ENCODE measurements around the gene AMIGO1.

Gene AMIGO1

GRCh38 chr1:109468061-109468460, 41.5 kb downstream of the AMIGO1 start:
- H3K79me2 ChIP-seq (ENCODE audit: control insufficient read depth, insufficient read depth, low read length, unreplicated experiment) = no peaks in the 10 kb centered on the region
- H3K4me3 ChIP-seq (ENCODE audit: low read depth, low read length) = no peak overlapping the region
- H3K27me3 ChIP-seq (ENCODE audit: insufficient read depth, low read length) = peaks cover 90% of the 10 kb centered on the region
- H2AFZ ChIP-seq (ENCODE audit: low read length, unreplicated experiment) = no peak overlapping the region
- H3K27ac ChIP-seq (ENCODE audit: low read depth, low read length) = no peak overlapping the region
- no peaks in the 10 kb centered on the region for H3K36me3 ChIP-seq (ENCODE audit: insufficient read depth, low read length)
- H3K4me1 ChIP-seq (ENCODE audit: control insufficient read depth, insufficient read depth, low read length, unreplicated experiment) = no peaks in the 10 kb centered on the region

- no peak overlapping the region for H2AFZ ChIP-seq (ENCODE audit: low read length, unreplicated experiment)
- H3K27me3 ChIP-seq (ENCODE audit: insufficient read depth, low read length) = peaks cover 96% of the 10 kb centered on the region
- H3K4me1 ChIP-seq (ENCODE audit: control insufficient read depth, insufficient read depth, low read length, unreplicated experiment) = no peaks in the 10 kb centered on the region
- H3K27ac ChIP-seq (ENCODE audit: low read depth, low read length) = no peak overlapping the region
- no peaks in the 10 kb centered on the region for H3K79me2 ChIP-seq (ENCODE audit: control insufficient read depth, insufficient read depth, low read length, unreplicated experiment)
- H3K4me3 ChIP-seq (ENCODE audit: low read depth, low read length) = no peak overlapping the region
- H3K36me3 ChIP-seq (ENCODE audit: insufficient read depth, low read length) = no peaks in the 10 kb centered on the region
Measured at GRCh38 chr1:109467301-109467777, 42.2 kb downstream of the AMIGO1 start.

GRCh38 chr1:109466452-109467300, 42.9 kb downstream of the AMIGO1 start, which contains the start of gene SYPL2:
Gene SYPL2 (plus strand): TSS chr1:109466546. CDS start chr1:109466844, 298 bp downstream.
- H3K4me3 ChIP-seq (ENCODE audit: low read depth, low read length) = peak within 1 kb of the TSS; percentile 74
- peaks cover 94% of the 10 kb centered on the region for H3K27me3 ChIP-seq (ENCODE audit: insufficient read depth, low read length)
- no peaks in the 10 kb centered on the region for H3K36me3 ChIP-seq (ENCODE audit: insufficient read depth, low read length)
- no peak within 1 kb of the TSS for H3K27ac ChIP-seq (ENCODE audit: low read depth, low read length)
- peak within 1 kb of the TSS; percentile 66 for H2AFZ ChIP-seq (ENCODE audit: low read length, unreplicated experiment)
- no peaks in the 10 kb centered on the region for H3K4me1 ChIP-seq (ENCODE audit: control insufficient read depth, insufficient read depth, low read length, unreplicated experiment)
- no peaks in the 10 kb centered on the region for H3K79me2 ChIP-seq (ENCODE audit: control insufficient read depth, insufficient read depth, low read length, unreplicated experiment)

GRCh38 chr1:109466125-109466451, 43.4 kb downstream of the AMIGO1 start:
- Histone ChIP-seq H3K27ac (ENCODE audit: low read depth, low read length) (no peak overlapping the region), H3K4me3 (ENCODE audit: low read depth, low read length) (peak overlapping the region; percentile 74), H3K4me1 (ENCODE audit: control insufficient read depth, insufficient read depth, low read length, unreplicated experiment) (no peaks in the 10 kb centered on the region), H2AFZ (ENCODE audit: low read length, unreplicated experiment) (peak overlapping the region; percentile 66), H3K36me3 (ENCODE audit: insufficient read depth, low read length) (no peaks in the 10 kb centered on the region), H3K79me2 (ENCODE audit: control insufficient read depth, insufficient read depth, low read length, unreplicated experiment) (no peaks in the 10 kb centered on the region), H3K27me3 (ENCODE audit: insufficient read depth, low read length) (peaks cover 94% of the 10 kb centered on the region)

GRCh38 chr1:109457819-109458218, 51.7 kb downstream of the AMIGO1 start:
- Histone ChIP-seq H2AFZ (ENCODE audit: low read length, unreplicated experiment) (no peak overlapping the region), H3K4me3 (ENCODE audit: low read depth, low read length) (no peak overlapping the region), H3K27ac (ENCODE audit: low read depth, low read length) (no peak overlapping the region), H3K27me3 (ENCODE audit: insufficient read depth, low read length) (peaks cover 71% of the 10 kb centered on the region), H3K36me3 (ENCODE audit: insufficient read depth, low read length) (no peaks in the 10 kb centered on the region), H3K4me1 (ENCODE audit: control insufficient read depth, insufficient read depth, low read length, unreplicated experiment) (no peaks in the 10 kb centered on the region), H3K79me2 (ENCODE audit: control insufficient read depth, insufficient read depth, low read length, unreplicated experiment) (no peaks in the 10 kb centered on the region)

- Histone ChIP-seq H3K4me1 (ENCODE audit: control insufficient read depth, insufficient read depth, low read length, unreplicated experiment) (no peaks in the 10 kb centered on the region), H3K27me3 (ENCODE audit: insufficient read depth, low read length) (peaks cover 51% of the 10 kb centered on the region), H3K79me2 (ENCODE audit: control insufficient read depth, insufficient read depth, low read length, unreplicated experiment) (no peaks in the 10 kb centered on the region), H3K4me3 (ENCODE audit: low read depth, low read length) (no peak overlapping the region), H3K36me3 (ENCODE audit: insufficient read depth, low read length) (no peaks in the 10 kb centered on the region), H3K27ac (ENCODE audit: low read depth, low read length) (no peak overlapping the region), H2AFZ (ENCODE audit: low read length, unreplicated experiment) (no peak overlapping the region)
Measured at GRCh38 chr1:109454497-109455133, 54.9 kb downstream of the AMIGO1 start.
